ENCODE data around the gene DCANP1. TPM values are rescaled to one million over a fixed set of nuclear protein-coding genes. Genes with fewer than 3 reads are reported as not detected.
"Not testable (repeated sequence)": the region's sequence is repeated elsewhere in the genome, so short reads cannot be mapped to it uniquely, and the experiment has no call there.

The DCANP1 gene, protein sequence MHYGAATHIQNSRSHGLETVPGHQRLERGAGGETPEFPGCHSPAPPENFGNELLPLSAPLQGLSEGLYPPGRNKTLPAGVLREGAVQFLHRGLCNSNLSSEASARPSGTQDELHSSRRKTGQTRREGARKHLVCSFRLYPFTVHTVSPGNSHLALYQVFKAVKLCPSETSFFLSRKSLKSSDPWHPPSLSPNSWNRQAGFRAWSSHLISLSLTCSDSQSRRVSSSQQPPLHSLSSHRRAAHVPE
- total RNA-seq (2014; rRNA removed; shearing (Covaris generic)), result not detected in 2 replicates

DNA sequence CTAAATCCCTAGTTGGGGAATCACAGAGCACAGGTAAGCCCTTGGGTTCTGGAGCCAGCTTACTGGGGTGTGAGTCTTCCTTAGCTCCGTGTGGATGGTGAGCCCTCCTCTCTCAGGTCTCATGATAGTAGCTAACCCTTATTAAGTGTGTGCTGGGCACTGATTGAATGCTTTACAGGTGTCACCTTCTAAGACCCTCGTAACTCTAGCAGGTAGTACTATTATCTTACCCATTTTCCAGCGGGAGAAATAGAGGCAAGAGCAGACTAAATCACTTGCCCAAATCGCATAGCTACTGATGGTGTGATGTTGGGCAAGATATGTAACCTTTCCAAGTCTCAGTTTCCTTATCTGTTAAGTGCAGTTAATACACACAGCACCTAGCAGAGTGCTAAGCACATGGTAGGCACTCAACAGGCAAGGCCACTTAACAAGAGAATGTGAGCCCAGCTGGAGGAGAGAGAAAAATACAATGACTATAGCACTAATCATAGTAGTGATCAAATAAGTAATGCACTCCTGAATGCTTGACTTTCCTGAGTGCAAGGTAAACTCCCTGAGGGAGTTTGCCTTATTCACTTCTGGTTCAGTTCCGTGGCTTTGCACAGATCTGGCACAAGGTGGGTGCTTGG, at the start of gene DCANP1:
Gene DCANP1, minus strand, starts transcription at position 51 of the 632 bp plus-strand sequence. CDS start 240 bp downstream, outside the sequence.
- H3K4me3 ChIP-seq (ENCODE audit: insufficient read depth, low read depth, low read length), result no peak within 1 kb of the TSS
- DNase-seq, result no peak
- H3K36me3 ChIP-seq (replicated peaks; ENCODE audit: control insufficient read depth, insufficient read depth, low read length), result no peaks in the 10 kb centered on the region
- peaks cover 2% of the 10 kb centered on the region; the same call in 1 of the 2 replicates for H3K27me3 ChIP-seq (ENCODE audit: control insufficient read depth, insufficient read depth, low read length)

DNA sequence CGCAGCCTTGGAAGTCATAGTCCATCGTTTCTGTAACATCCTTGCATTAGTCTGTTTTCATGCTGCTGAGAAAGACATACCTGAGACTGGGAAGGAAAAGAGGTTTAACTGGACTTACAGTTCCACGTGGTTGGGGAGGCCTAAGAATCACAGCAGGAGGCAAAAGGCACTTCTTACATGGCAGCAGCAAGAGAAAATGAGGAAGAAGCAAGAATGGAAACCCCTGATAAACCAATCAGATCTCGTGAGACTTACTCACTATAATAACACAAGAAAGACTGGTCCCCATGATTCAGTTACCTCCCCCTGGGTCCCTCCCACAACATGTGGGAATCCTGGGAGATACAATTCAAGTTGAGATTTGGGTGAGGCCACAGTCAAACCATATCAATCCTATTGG, 48.4 kb upstream of the DCANP1 start:
- not testable (repeated sequence) for H3K4me3 ChIP-seq (ENCODE audit: insufficient read depth, low read depth, low read length); DNase-seq; H3K36me3 ChIP-seq (replicated peaks; ENCODE audit: control insufficient read depth, insufficient read depth, low read length)
- H3K27me3 ChIP-seq (ENCODE audit: control insufficient read depth, insufficient read depth, low read length), result peaks cover 74% of the 10 kb centered on the region

DNA sequence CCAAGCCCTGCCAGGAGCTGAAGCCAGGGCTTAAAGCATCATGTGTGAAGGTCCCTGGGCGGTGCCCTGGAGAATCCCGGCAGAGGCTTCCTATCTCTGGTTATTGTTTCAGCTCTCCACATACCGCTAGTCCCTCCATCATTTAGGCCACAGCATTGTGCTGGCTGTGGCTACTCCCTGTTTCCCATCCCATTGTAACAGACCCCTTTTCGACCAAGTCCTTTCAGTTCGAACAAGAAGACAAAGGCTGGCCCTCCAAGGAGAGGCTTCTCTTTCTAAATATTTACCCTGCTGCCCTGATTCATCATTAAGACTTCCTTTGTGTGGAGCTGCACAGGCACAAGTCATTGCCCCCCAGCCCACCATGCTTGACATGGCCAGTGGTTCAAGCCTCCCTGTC, 47.0 kb upstream of the DCANP1 start:
- Histone ChIP-seq H3K36me3 (replicated peaks; ENCODE audit: control insufficient read depth, insufficient read depth, low read length) (no peaks in the 10 kb centered on the region), H3K27me3 (ENCODE audit: control insufficient read depth, insufficient read depth, low read length) (peaks cover 86% of the 10 kb centered on the region)

DNA sequence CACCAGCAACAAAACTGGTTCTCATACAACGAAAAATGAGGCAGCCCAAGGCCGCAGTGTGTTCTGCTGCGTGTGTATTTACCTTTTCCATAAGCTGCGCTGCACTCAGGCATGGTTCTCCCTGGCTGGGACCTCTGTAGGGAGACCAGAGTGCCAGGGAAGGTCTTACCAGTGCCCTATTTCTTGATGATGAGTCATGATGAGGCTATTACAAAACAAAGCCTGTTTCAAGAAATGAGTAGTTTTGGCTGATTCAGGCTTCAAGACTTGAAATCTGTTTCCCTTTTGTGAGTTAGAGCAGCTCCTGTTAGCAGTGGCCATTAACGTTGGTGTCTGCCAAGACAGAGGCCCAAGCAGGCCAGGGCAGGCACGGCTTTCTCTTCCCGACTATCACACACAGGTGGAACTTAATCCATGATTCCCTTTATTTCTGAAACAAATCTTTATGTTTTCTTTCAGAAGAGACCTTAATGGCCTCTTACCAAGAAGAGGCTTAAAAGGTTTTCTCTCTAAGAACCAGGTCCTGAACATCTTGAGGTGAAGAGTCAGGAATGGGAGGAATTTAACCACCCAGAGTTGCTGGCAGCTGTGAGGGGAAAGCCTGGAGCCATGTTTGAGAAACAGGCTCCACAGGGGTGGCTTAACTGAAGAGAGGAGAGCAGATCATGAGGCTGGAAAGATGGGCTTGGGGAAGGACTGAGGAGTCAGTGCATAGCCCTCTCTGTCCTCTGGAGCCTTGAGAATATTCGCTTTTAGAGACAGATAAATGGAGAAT, 46.4 kb upstream of the DCANP1 start:
- DNase-seq, result no peak
- H3K4me3 ChIP-seq (ENCODE audit: insufficient read depth, low read depth, low read length), result no peak overlapping the region
- no peaks in the 10 kb centered on the region for H3K36me3 ChIP-seq (replicated peaks; ENCODE audit: control insufficient read depth, insufficient read depth, low read length)
- peaks cover 88% of the 10 kb centered on the region for H3K27me3 ChIP-seq (ENCODE audit: control insufficient read depth, insufficient read depth, low read length)

More for the DNA sequence above, 47.0 kb upstream of the DCANP1 start:
- H3K4me3 ChIP-seq (ENCODE audit: insufficient read depth, low read depth, low read length), result no peak overlapping the region
- DNase-seq, result no peak

DNA sequence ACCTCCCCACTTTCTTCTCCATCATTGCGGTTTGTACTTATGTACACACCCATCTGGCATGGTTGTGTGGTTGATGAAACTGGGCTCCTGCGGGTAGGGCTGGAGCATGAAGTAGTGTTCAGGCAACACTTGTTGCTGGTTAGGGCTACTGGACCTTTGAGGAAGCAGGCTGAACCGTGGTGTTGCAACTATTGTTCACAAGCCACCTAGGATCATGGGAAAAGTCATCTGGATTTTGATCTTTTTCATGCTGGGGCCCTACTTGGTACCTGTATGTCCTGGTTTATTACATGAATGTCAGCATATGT, 45.1 kb upstream of the DCANP1 start:
- no peaks in the 10 kb centered on the region for H3K36me3 ChIP-seq (replicated peaks; ENCODE audit: control insufficient read depth, insufficient read depth, low read length)
- peaks cover 90% of the 10 kb centered on the region for H3K27me3 ChIP-seq (ENCODE audit: control insufficient read depth, insufficient read depth, low read length)
- DNase-seq, result no peak
- no peak overlapping the region for H3K4me3 ChIP-seq (ENCODE audit: insufficient read depth, low read depth, low read length)

DNA sequence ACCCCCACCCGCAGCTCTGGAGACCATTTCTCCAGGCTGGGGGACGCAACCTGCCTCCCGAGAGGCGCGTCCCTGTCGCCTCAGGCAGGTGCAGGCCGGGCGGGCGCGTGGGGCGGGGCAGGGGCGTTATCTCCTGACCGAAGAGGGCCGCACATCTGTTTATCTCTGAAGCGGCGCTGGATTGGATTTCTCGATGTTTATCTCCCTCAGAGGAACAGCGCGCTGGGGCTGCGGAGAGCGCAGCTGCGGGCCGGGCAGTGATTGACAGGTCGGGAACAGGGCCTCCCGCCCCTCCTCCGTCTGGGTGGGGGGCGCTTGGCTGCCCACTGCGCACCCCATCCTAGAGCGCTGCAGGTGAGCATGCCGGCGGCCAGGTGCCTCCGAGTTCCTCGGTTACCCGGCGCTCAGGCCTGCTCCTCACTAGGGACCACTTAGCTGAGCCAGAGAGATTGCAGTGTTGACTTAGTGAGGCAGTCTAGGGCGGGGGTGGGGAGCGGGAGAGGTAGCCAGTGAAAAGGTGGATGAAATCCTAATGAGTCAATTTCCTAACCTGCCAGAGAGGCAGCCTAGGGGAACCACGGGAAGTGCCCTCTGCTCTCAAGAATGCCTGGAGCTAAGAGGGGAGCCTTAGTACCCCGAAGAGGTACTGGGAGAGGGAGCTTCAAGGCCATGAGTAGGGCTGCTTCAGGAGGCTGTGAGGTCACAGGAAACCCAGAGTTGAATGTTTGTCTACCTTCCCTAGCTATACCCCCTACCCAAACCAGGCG, 44.6 kb upstream of the DCANP1 start:
- DNase-seq, result peak; percentile 83
- Histone ChIP-seq H3K36me3 (replicated peaks; ENCODE audit: control insufficient read depth, insufficient read depth, low read length) (no peaks in the 10 kb centered on the region), H3K4me3 (ENCODE audit: insufficient read depth, low read depth, low read length) (peak overlapping the region; percentile 21), H3K27me3 (ENCODE audit: control insufficient read depth, insufficient read depth, low read length) (peaks cover 92% of the 10 kb centered on the region)

DNA sequence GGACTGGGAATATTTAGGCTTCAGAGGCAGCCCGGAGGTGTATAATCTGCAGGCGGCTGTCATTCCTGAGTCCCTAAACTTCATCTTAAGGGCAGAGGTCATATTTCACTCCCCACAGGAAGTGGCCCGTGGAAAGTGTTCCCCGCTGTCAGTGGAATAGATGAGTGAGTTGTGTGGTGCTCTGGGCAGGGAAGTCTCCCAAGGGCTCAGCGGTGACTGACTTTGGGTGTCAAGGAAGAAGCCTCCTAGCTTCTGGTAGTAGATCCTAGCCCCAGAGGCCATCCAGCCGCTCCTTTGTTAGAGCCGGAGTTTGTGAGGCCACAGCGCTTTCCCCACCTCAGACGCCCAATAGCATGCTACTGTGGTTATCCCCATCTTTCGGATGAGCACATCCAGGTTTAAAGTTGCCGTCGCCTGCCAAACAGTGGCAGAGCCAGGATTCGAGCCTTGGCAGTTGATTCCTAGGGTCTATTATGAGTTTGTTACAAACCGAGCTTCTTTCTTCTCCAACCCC, 43.9 kb upstream of the DCANP1 start:
- Histone ChIP-seq H3K36me3 (replicated peaks; ENCODE audit: control insufficient read depth, insufficient read depth, low read length) (no peaks in the 10 kb centered on the region), H3K4me3 (ENCODE audit: insufficient read depth, low read depth, low read length) (0 out of 2 replicates have a peak overlapping the region, but pooled peaks have one; percentile 21), H3K27me3 (ENCODE audit: control insufficient read depth, insufficient read depth, low read length) (peaks cover 93% of the 10 kb centered on the region)
- DNase-seq, result peak; percentile 69

DNA sequence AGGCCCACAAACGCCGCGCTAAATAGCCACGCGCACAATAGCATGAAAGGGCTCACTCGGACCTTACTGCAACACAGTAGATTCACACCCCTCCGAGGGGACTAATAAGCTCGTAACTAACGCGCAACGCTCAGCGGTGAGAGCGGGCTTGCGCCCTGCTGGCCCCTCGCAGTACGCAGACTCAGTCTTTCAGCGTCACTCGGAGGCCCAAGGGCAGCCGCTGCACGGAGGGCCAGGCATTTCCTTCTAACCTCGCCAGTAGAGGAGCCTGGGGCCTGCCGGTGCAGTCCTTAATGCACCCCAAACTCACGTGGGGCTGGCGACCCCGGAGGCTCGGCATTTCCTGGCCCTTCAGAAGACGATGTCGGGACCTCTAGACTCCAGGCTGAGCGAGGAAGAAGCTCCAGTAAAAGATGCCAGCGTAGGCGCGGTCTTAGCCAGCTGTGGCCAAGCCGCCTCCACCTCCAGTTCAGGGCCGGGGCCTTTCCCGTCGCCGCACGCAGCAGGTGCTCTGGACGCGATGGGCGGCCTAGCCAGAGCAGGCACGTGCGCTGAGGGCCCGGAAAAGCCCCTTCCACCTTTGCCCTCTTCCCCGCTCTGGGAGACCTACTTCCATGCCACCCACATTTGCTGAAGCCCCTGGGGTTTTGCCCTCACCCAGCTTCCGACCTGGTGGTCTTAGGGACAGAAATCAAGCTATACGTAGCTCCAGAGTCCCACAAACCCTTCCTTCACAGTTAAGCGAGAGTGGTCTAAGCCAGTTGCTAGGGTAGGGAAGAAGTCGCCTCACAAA, 43.3 kb upstream of the DCANP1 start:
- peaks cover 98% of the 10 kb centered on the region for H3K27me3 ChIP-seq (ENCODE audit: control insufficient read depth, insufficient read depth, low read length)
- DNase-seq, result peak; percentile 79
- H3K4me3 ChIP-seq (ENCODE audit: insufficient read depth, low read depth, low read length), result peak overlapping the region; percentile 19
- H3K36me3 ChIP-seq (replicated peaks; ENCODE audit: control insufficient read depth, insufficient read depth, low read length), result no peaks in the 10 kb centered on the region

DNA sequence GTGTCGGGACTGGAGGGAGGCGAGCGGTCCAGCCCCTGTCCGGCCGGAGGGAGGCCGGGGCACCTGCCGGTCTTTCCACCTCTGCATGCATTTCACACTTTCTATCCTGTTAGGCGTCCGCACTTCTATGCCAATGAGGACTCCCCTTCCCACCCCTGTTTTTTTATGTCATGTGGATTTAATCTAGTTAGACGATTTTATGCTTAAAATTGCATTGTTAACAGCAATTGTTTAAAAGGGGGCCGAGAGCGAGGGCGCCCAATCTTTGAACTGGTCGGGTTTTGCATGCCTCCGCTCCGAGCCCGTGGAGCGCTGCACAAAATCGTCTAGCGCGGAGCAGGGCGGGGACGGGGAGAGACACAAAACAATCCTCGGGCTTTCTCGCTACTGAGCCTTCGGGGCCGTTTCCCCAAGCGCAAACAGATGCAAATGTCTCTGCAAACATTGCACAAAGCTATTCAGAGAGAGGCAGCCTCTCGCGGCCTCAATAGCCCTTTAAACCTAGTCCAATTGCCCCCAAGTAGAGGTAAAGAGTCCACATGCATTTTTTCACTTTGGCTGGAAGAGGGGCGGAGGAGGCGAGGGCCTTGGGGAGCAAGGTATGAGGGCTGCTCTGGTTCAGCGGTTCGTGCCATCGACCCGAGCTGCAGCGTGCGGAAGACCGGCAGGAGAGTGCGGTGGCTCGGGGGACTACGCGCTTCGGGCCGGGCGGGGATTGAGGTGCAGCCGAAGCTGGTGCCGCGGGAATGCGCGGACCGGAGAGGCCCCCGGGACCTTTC, 42.5 kb upstream of the DCANP1 start:
- peak overlapping the region; percentile 19 for H3K4me3 ChIP-seq (ENCODE audit: insufficient read depth, low read depth, low read length)
- no peaks in the 10 kb centered on the region for H3K36me3 ChIP-seq (replicated peaks; ENCODE audit: control insufficient read depth, insufficient read depth, low read length)
- peak; percentile 78 for DNase-seq
- H3K27me3 ChIP-seq (ENCODE audit: control insufficient read depth, insufficient read depth, low read length), result peaks cover 99% of the 10 kb centered on the region

DNA sequence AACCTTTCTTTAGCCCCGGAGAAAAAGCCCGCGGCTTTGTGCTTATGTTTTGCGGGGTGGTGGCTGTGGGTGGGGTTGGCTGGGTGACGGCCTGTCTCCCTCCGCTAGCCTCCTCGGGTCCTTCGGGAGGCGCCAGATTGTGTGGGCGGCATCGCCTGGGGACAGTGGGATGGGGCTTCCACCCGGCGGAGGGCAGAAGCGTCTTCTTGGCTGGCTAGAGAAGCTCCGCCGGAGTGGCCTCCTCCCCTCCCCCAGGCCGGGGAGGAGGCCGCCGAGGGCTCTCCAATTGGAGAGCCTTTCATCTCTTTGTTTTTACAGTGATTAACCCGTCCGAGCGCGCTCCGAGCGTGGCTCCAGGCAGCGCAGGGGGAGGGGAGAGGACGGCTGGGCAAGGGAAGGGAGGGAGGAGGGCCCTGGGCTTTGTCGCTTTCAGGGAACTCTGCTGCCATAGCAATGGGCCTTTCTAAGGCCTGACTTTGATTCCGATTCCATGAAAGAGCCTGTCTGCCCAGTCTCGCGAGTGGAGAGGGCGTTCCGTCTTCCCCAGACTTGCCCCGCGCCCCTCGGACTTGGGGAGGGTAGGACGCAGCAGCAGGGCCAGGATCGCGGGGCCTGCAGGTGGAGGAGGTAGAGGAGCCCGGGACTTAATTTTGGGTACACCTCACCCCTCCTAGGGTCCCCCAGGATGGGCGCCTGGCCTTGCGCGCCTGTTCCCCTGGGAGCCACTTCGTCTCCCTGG, 41.7 kb upstream of the DCANP1 start:
- peak; percentile 97 for DNase-seq
- peak overlapping the region; percentile 19 for H3K4me3 ChIP-seq (ENCODE audit: insufficient read depth, low read depth, low read length)
- no peaks in the 10 kb centered on the region for H3K36me3 ChIP-seq (replicated peaks; ENCODE audit: control insufficient read depth, insufficient read depth, low read length)
- peaks cover 94% of the 10 kb centered on the region for H3K27me3 ChIP-seq (ENCODE audit: control insufficient read depth, insufficient read depth, low read length)

DNA sequence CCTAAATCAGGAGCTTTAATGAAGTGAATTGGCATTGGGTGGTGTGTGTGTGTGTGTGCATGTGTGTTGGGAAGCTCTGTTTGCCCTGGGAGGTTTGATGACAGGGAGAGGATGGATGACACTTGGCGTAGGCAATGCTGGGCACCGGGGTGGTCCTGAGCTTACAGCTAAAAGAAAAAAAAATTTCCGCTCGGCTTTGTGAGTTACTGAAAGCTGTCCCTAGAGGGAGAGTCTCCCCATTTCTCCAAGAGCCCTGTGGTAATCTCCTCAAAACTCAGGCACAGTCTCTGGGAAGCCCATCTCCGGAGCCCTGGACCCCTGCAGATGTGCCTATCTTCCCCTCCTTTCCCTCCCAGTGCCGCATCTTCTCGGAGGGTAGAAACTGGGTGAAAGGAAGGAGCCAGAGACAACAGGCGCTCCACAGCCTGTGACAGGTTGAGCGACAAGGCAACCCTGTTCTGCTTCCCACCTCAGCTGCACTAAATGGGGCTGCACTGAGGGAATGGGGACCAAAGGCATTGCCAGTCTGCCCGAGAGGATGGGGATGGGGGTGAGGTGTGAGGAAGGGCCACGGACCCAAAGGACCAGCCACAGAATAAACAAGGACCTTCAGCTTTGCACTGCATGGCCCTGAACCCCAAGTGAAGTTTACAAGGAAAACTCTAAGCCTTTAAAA, 40.8 kb upstream of the DCANP1 start:
- Histone ChIP-seq H3K4me3 (ENCODE audit: insufficient read depth, low read depth, low read length) (no peak overlapping the region), H3K27me3 (ENCODE audit: control insufficient read depth, insufficient read depth, low read length) (peaks cover 93% of the 10 kb centered on the region), H3K36me3 (replicated peaks; ENCODE audit: control insufficient read depth, insufficient read depth, low read length) (no peaks in the 10 kb centered on the region)
- DNase-seq, result peak; percentile 69

DNA sequence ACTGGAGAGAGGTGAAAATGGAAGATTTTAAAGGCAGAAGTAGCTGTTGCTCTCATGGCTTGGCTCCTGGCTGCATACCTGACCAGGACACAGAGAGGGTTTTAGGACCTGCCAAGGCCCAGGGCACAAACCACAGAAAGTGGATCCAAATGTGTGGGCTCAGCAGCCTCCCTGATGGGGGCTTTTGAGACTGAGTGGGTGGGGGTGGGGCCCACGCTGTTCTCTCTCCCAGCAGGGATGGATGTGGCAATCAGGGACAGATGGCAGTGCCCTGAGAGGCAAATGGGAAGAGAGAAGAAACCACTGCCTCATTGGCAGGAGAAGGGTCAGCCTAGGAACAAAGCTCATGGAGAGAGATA, 39.9 kb upstream of the DCANP1 start:
- no peak for DNase-seq
- H3K27me3 ChIP-seq (ENCODE audit: control insufficient read depth, insufficient read depth, low read length), result peaks cover 90% of the 10 kb centered on the region

More for the DNA sequence above, 39.9 kb upstream of the DCANP1 start:
- Histone ChIP-seq H3K36me3 (replicated peaks; ENCODE audit: control insufficient read depth, insufficient read depth, low read length) (no peaks in the 10 kb centered on the region), H3K4me3 (ENCODE audit: insufficient read depth, low read depth, low read length) (no peak overlapping the region)

Measured in H7 (cell line).